Mesenchymal stem cell (in vitro differentiated cells and primary cell): ENCODE results near the gene RABGEF1.
"Not testable (repeated sequence)": the region's sequence is repeated elsewhere in the genome, so short reads cannot be mapped to it uniquely, and the experiment has no call there.

Source experiments
- DNase-seq: peaks from one replicate; pipeline ENCODE4 v3.0.0-alpha.2; 2013
- H2AFZ ChIP-seq: one replicate; pipeline ENCODE4 v1.6.1; 2013; ENCODE audit warnings: low read depth, mild to moderate bottlenecking, control low read depth, inconsistent platforms, low read length, moderate library complexity
- H2AK5ac ChIP-seq: 2 replicates; pipeline ENCODE4 v1.6.1; 2013; ENCODE audit warnings: low read length, moderate library complexity, mild to moderate bottlenecking, inconsistent platforms; ENCODE audit not compliant: severe bottlenecking
- H2BK120ac ChIP-seq: one replicate; pipeline ENCODE4 v1.6.1; 2013; ENCODE audit warnings: low read depth, mild to moderate bottlenecking, inconsistent platforms, low read length, moderate library complexity
- H2BK12ac ChIP-seq, 2 experiments: one replicate each; pipeline ENCODE4 v1.6.1; 2013; ENCODE audit warnings: inconsistent platforms in 2 of 2, low read length in 2 of 2, mild to moderate bottlenecking in 2 of 2, moderate library complexity in 2 of 2, control low read depth in 1 of 2
- H2BK15ac ChIP-seq: one replicate; pipeline ENCODE4 v1.6.1; 2013; ENCODE audit warnings: mild to moderate bottlenecking, low read depth, inconsistent platforms; ENCODE audit not compliant: poor library complexity, severe bottlenecking
- H2BK5ac ChIP-seq: 2 replicates; pipeline ENCODE4 v1.6.1; 2013; ENCODE audit warnings: low read depth, mild to moderate bottlenecking, low read length, control low read depth, inconsistent platforms; ENCODE audit not compliant: poor library complexity, severe bottlenecking
- H3K14ac ChIP-seq, 2 experiments: one replicate each; pipeline ENCODE4 v1.6.1; 2013; ENCODE audit warnings: inconsistent platforms in 2 of 2, low read length in 2 of 2, control low read depth in 1 of 2, mild to moderate bottlenecking in 1 of 2, moderate library complexity in 1 of 2
- H3K18ac ChIP-seq, 2 experiments: one replicate each; pipeline ENCODE4 v1.6.1; 2013; ENCODE audit warnings: inconsistent platforms in 2 of 2, low read length in 2 of 2, control low read depth in 1 of 2, low read depth in 1 of 2, mild to moderate bottlenecking in 1 of 2
- H3K23ac ChIP-seq, 2 experiments: one replicate each; pipeline ENCODE4 v1.6.1; 2013; ENCODE audit warnings: inconsistent platforms in 2 of 2, low read length in 2 of 2, mild to moderate bottlenecking in 2 of 2, moderate library complexity in 2 of 2, control low read depth in 1 of 2
- H3K27ac ChIP-seq: 2 replicates; pipeline ENCODE4 v1.5.1; 2013; ENCODE audit warnings: mild to moderate bottlenecking, moderate library complexity, low read length, control low read depth, inconsistent platforms; ENCODE audit not compliant: poor library complexity, severe bottlenecking
- H3K27me3 ChIP-seq, 2 experiments: 2 replicates each; pipeline versions ENCODE4 v1.6.1 to v1.7.0; 2013; ENCODE audit warnings: low read length in 2 of 2, mild to moderate bottlenecking in 2 of 2, moderate library complexity in 2 of 2, control low read depth in 1 of 2, inconsistent platforms in 1 of 2; ENCODE audit not compliant: control insufficient read depth in 1 of 2, insufficient read depth in 1 of 2
- H3K36me3 ChIP-seq, 2 experiments: 2 replicates each; pipeline versions ENCODE4 v1.6.1 to v1.7.0; 2013; ENCODE audit warnings: low read length in 2 of 2, control low read depth in 1 of 2, inconsistent platforms in 1 of 2, low read depth in 1 of 2, mild to moderate bottlenecking in 1 of 2; ENCODE audit not compliant: insufficient read depth in 2 of 2, control insufficient read depth in 1 of 2
- H3K4ac ChIP-seq, 2 experiments: one replicate each; pipeline ENCODE4 v1.6.1; 2013; ENCODE audit warnings: inconsistent platforms in 2 of 2, low read length in 2 of 2, mild to moderate bottlenecking in 2 of 2, moderate library complexity in 2 of 2, control low read depth in 1 of 2, low read depth in 1 of 2
- H3K4me1 ChIP-seq: 2 replicates; pipeline ENCODE4 v1.6.1; 2013; ENCODE audit warnings: low read depth, low read length, control low read depth; ENCODE audit not compliant: control insufficient read depth, insufficient read depth
- H3K4me2 ChIP-seq: 2 replicates; pipeline ENCODE4 v1.6.1; 2013; ENCODE audit warnings: low read length, mild to moderate bottlenecking, inconsistent platforms; ENCODE audit not compliant: poor library complexity, severe bottlenecking
- H3K4me3 ChIP-seq, 2 experiments: 2 replicates each; pipeline versions ENCODE4 v1.5.1 to v1.7.0; 2013; ENCODE audit warnings: low read length in 2 of 2, mild to moderate bottlenecking in 2 of 2, control low read depth in 1 of 2, low read depth in 1 of 2; ENCODE audit not compliant: insufficient read depth in 1 of 2
- H3K79me1 ChIP-seq: replicated peaks from 2 replicates; pipeline ENCODE4 v1.6.1; 2013; ENCODE audit warnings: mild to moderate bottlenecking, control low read depth, low read length, inconsistent platforms; ENCODE audit not compliant: poor library complexity, severe bottlenecking
- H3K9ac ChIP-seq: 2 replicates; pipeline ENCODE4 v1.7.0; 2013; ENCODE audit warnings: mild to moderate bottlenecking, low read length, moderate library complexity
- H3K9me3 ChIP-seq: 2 replicates; pipeline ENCODE4 v1.7.0; 2013; ENCODE audit warnings: mild to moderate bottlenecking, low read length; ENCODE audit not compliant: control insufficient read depth
- H4K8ac ChIP-seq: one replicate; pipeline ENCODE4 v1.6.1; 2013; ENCODE audit warnings: inconsistent platforms, mild to moderate bottlenecking, low read length, moderate library complexity
- H4K91ac ChIP-seq: one replicate; pipeline ENCODE4 v1.6.1; 2013; ENCODE audit warnings: mild to moderate bottlenecking, low read length, inconsistent platforms
- WGBS: methylation state at CpG from one replicate; pipeline ENCODE4 v1.1.7; 2013; ENCODE audit warnings: mixed read lengths; 5-methylcytosine and 5-hydroxymethylcytosine counted together

Gene RABGEF1

GRCh38 chr7:66754541-66754940 lies 14.0 kb downstream of the RABGEF1 start:
- Histone ChIP-seq H2AFZ (no peak overlapping the region), H3K14ac (no peak overlapping the region), H2AK5ac (no peak overlapping the region), H3K18ac (no peak overlapping the region), H3K36me3 (peaks cover 0 to 38% of the 10 kb centered on the region in 2 experiments), H3K9me3 (no peaks in the 10 kb centered on the region), H3K23ac (no peak overlapping the region), H3K4me1 (no peaks in the 10 kb centered on the region), H3K4me3 (no peak overlapping the region), H4K91ac (no peak overlapping the region), H2BK12ac (no peak overlapping the region), H3K4me2 (no peak overlapping the region), H3K27me3 (no peaks in the 10 kb centered on the region), H4K8ac (no peak overlapping the region), H3K79me1 (peaks cover 4% of the 10 kb centered on the region), H3K4ac (no peak overlapping the region), H3K9ac (no peak overlapping the region), H2BK15ac (no peak overlapping the region), H2BK5ac (no peak overlapping the region), H2BK120ac (no peak overlapping the region), H3K27ac (no peak overlapping the region)
- no peak for DNase-seq
- WGBS, result 97% methylated on average over 4 of the region's 4 CpGs

DNA sequence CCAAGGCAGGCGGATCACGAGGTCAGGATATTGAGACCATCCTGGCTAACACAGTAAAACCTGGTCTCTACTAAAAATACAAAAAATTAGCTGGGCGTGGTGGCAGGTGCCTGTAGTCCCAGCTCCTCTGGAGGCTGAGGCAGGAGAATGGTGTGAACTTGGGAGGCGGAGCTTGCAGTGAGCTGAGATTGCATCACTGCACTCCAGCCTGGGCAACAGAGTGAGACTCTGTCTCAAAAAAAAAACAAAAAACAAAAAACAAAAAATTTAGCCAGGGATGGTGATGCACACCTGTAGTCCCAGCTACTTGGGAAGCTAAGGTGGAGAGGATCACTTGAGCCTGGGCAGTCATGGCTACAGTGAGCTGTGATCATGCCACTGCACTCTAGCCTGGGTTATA lies 14.5 kb downstream of the RABGEF1 start:
- H3K4me3 ChIP-seq, H2BK120ac ChIP-seq, H3K23ac ChIP-seq, H4K8ac ChIP-seq, H3K9ac ChIP-seq, H2BK5ac ChIP-seq, H2BK15ac ChIP-seq, H4K91ac ChIP-seq, H3K4me2 ChIP-seq, H3K14ac ChIP-seq, H3K79me1 ChIP-seq, H2BK12ac ChIP-seq, H3K18ac ChIP-seq, H3K4ac ChIP-seq, H3K27me3 ChIP-seq, H3K27ac ChIP-seq, H3K4me1 ChIP-seq, H2AK5ac ChIP-seq, H3K9me3 ChIP-seq, H2AFZ ChIP-seq, DNase-seq: not testable (repeated sequence)
- 89% methylated on average over 3 of the region's 4 CpGs for WGBS
- H3K36me3 ChIP-seq, result peaks cover 0 to 41% of the 10 kb centered on the region in 2 experiments

- not testable (repeated sequence) for H2AFZ ChIP-seq, H3K23ac ChIP-seq, H2BK120ac ChIP-seq, H2BK12ac ChIP-seq, H4K8ac ChIP-seq, H3K79me1 ChIP-seq, H3K27ac ChIP-seq, H3K18ac ChIP-seq, H3K4me2 ChIP-seq, H2BK15ac ChIP-seq, DNase-seq, H3K9me3 ChIP-seq, H3K14ac ChIP-seq, H3K4ac ChIP-seq, H3K4me3 ChIP-seq, H3K27me3 ChIP-seq, H4K91ac ChIP-seq, H3K4me1 ChIP-seq, H2AK5ac ChIP-seq, H2BK5ac ChIP-seq
- H3K36me3 ChIP-seq, result peaks cover under 1 to 43% of the 10 kb centered on the region in 2 experiments
- peak overlapping the region; percentile 17 for H3K9ac ChIP-seq
- WGBS, result no CpG with 5 or more reads among the region's 3 CpGs
Observed at GRCh38 chr7:66756227-66756626, 15.7 kb downstream of the RABGEF1 start.

- Histone ChIP-seq H2AFZ (no peak overlapping the region), H3K9ac (peak overlapping the region; percentile 17), H2BK15ac (no peak overlapping the region), H3K9me3 (no peaks in the 10 kb centered on the region), H3K4ac (no peak overlapping the region), H2BK120ac (no peak overlapping the region), H2AK5ac (no peak overlapping the region), H3K4me3 (no peak overlapping the region), H3K14ac (no peak overlapping the region), H3K27ac (no peak overlapping the region), H4K8ac (no peak overlapping the region), H3K23ac (no peak overlapping the region), H2BK12ac (no peak overlapping the region), H2BK5ac (no peak overlapping the region), H3K79me1 (peaks cover 15% of the 10 kb centered on the region), H3K18ac (no peak overlapping the region), H3K36me3 (peaks cover 6 to 40% of the 10 kb centered on the region in 2 experiments), H3K4me1 (no peaks in the 10 kb centered on the region), H4K91ac (no peak overlapping the region), H3K27me3 (no peaks in the 10 kb centered on the region), H3K4me2 (no peak overlapping the region)
- no peak for DNase-seq
Observed at GRCh38 chr7:66756889-66757288, 16.4 kb downstream of the RABGEF1 start.
